ENCODE measurements around the gene IFIH1.

Gene IFIH1

GRCh38 chr2:162234620-162235462 is 83.6 kb downstream of the IFIH1 start:
- no peaks in the 10 kb centered on the region for H3K4me1 ChIP-seq (ENCODE audit: insufficient read depth, low read length)
- H3K4me3 ChIP-seq (ENCODE audit: low read length) = no peak overlapping the region
- no peaks in the 10 kb centered on the region for H3K9me3 ChIP-seq (ENCODE audit: insufficient read depth, low read depth, low read length)
- H3K36me3 ChIP-seq (ENCODE audit: insufficient read depth, low read length) = no peaks in the 10 kb centered on the region
- no peak overlapping the region for H3K27ac ChIP-seq (ENCODE audit: low read depth, low read length)
- 95% methylated on average over 34 of the region's 38 CpGs for WGBS
- H3K27me3 ChIP-seq (ENCODE audit: insufficient read depth, low read length) = no peaks in the 10 kb centered on the region
- no peak overlapping the region for H3K9ac ChIP-seq (ENCODE audit: low read depth, low read length)

DNA sequence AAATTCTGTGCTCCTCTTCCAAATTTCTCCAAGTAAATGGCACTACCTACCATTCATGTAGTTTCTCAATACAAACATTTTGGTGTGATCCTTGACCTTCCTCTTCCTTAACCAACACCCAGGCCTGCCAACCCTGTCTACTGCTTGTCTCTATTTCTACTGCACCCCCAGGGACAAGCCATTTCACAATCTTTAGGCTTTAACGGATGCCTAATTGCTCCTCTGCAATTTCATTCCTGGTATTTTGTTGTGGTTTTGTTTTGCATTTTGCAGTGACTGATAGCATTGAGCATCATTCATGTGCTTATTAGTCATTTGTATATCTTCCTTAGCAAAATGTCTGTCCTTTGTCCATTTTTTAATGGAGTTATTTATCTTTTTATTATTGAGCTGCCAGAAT is 85.3 kb downstream of the IFIH1 start:
- H3K9ac ChIP-seq (ENCODE audit: low read depth, low read length) = no peak overlapping the region
- H3K27ac ChIP-seq (ENCODE audit: low read depth, low read length) = no peak overlapping the region
- H3K36me3 ChIP-seq (ENCODE audit: insufficient read depth, low read length) = no peaks in the 10 kb centered on the region
- no peak overlapping the region for H3K4me3 ChIP-seq (ENCODE audit: low read length)
- H3K4me1 ChIP-seq (ENCODE audit: insufficient read depth, low read length) = no peaks in the 10 kb centered on the region
- H3K27me3 ChIP-seq (ENCODE audit: insufficient read depth, low read length) = no peaks in the 10 kb centered on the region
- 89% methylated on average over 1 of the region's 1 CpG for WGBS
- no peaks in the 10 kb centered on the region for H3K9me3 ChIP-seq (ENCODE audit: insufficient read depth, low read depth, low read length)

DNA sequence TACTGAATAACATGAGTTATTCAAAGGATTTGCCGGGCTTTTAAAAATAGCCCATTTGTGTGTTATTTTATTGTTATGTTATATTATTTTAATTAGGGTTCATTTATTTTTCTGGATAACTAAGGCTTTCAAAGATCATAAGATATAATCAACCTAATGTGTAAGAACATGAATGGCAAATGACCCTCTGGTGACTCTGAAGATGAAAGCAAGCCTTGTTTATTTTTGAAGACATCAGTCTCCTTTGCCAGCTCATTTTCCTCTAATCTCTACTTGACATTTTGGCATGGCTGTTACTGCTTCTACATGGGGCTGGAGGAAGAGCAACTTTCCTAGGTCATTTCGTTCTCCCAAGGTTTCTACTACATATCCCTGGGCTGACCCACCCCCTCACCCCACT is 85.8 kb downstream of the IFIH1 start:
- Histone ChIP-seq H3K4me1 (ENCODE audit: insufficient read depth, low read length) (no peaks in the 10 kb centered on the region), H3K36me3 (ENCODE audit: insufficient read depth, low read length) (no peaks in the 10 kb centered on the region), H3K9me3 (ENCODE audit: insufficient read depth, low read depth, low read length) (no peaks in the 10 kb centered on the region), H3K9ac (ENCODE audit: low read depth, low read length) (no peak overlapping the region), H3K4me3 (ENCODE audit: low read length) (no peak overlapping the region), H3K27ac (ENCODE audit: low read depth, low read length) (no peak overlapping the region), H3K27me3 (ENCODE audit: insufficient read depth, low read length) (no peaks in the 10 kb centered on the region)
- 86% methylated on average over 1 of the region's 2 CpGs for WGBS

DNA sequence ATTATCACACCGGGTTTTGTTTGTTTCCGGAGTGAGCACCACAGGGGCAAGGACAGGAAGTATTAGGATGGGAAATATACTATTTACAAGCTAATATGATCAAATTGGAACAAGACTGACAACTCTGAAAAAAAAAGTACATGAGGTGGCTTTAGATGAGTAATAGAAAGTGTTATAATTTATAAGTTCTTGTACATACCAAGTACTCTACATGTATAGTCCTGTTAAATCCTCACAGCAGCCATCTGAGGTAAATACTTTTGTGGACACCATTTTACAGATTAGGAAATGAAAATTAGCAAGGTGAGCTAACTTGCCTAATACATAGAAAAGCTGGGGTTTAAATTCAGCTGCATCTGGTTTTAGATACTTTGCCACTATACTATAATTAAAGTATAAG is 86.5 kb downstream of the IFIH1 start:
- Histone ChIP-seq H3K36me3 (ENCODE audit: insufficient read depth, low read length) (no peaks in the 10 kb centered on the region), H3K9me3 (ENCODE audit: insufficient read depth, low read depth, low read length) (no peaks in the 10 kb centered on the region), H3K4me1 (ENCODE audit: insufficient read depth, low read length) (no peaks in the 10 kb centered on the region), H3K4me3 (ENCODE audit: low read length) (no peak overlapping the region), H3K9ac (ENCODE audit: low read depth, low read length) (no peak overlapping the region), H3K27me3 (ENCODE audit: insufficient read depth, low read length) (no peaks in the 10 kb centered on the region), H3K27ac (ENCODE audit: low read depth, low read length) (no peak overlapping the region)
- WGBS = 82% methylated on average over 2 of the region's 2 CpGs

- WGBS = 100% methylated on average over 1 of the region's 1 CpG
- Histone ChIP-seq H3K27me3 (ENCODE audit: insufficient read depth, low read length) (no peaks in the 10 kb centered on the region), H3K9me3 (ENCODE audit: insufficient read depth, low read depth, low read length) (no peaks in the 10 kb centered on the region), H3K4me3 (ENCODE audit: low read length) (no peak overlapping the region), H3K4me1 (ENCODE audit: insufficient read depth, low read length) (no peaks in the 10 kb centered on the region), H3K36me3 (ENCODE audit: insufficient read depth, low read length) (no peaks in the 10 kb centered on the region), H3K27ac (ENCODE audit: low read depth, low read length) (no peak overlapping the region), H3K9ac (ENCODE audit: low read depth, low read length) (no peak overlapping the region)
Observed at GRCh38 chr2:162230761-162231160, 87.7 kb downstream of the IFIH1 start.

DNA sequence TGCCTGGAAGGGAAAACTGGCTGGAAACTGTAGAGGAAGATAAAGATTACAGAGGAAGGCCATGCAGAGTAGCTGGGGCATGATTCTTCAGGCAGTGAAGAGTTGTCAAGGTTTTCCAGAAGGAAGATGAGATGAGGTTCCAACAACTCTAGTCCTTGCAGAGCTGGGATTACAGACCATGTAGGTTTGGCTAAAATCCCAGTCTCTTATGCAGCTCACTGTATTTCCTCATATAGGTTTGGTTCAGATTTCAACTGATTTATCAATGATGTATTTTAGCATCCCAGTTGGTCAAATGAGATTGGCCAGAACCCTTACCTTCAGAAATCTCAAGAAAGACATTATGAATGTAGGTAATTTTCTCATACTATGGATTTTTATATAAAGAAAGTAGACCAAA is 91.6 kb downstream of the IFIH1 start:
- H3K4me1 ChIP-seq (ENCODE audit: insufficient read depth, low read length) = no peaks in the 10 kb centered on the region
- H3K27ac ChIP-seq (ENCODE audit: low read depth, low read length) = no peak overlapping the region
- no peaks in the 10 kb centered on the region for H3K36me3 ChIP-seq (ENCODE audit: insufficient read depth, low read length)
- H3K9me3 ChIP-seq (ENCODE audit: insufficient read depth, low read depth, low read length) = no peaks in the 10 kb centered on the region
- no peaks in the 10 kb centered on the region for H3K27me3 ChIP-seq (ENCODE audit: insufficient read depth, low read length)
- H3K9ac ChIP-seq (ENCODE audit: low read depth, low read length) = no peak overlapping the region
- H3K4me3 ChIP-seq (ENCODE audit: low read length) = no peak overlapping the region

DNA sequence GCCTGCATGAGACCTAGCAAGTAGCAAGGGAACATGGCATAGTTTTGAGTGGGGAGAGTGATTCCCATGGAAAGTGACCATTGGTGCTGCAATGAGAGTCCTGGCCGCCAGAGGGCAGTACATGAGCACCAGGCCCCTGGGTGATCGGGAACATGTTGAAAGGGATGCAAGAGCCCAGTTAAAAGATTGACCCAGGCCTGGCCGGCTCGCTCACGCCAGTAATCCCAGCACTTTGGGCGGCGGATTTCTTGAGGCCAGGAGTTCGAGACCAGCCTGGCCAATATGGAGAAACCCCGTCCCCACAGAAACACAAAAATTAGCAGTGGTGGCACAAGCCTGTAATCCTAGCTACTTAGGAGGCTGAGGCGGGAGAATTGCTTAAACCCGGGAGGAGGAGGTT is 97.4 kb downstream of the IFIH1 start:
- H3K27ac ChIP-seq (ENCODE audit: low read depth, low read length) = no peak overlapping the region
- H3K4me3 ChIP-seq (ENCODE audit: low read length) = no peak overlapping the region
- no peak overlapping the region for H3K9ac ChIP-seq (ENCODE audit: low read depth, low read length)
- no peaks in the 10 kb centered on the region for H3K36me3 ChIP-seq (ENCODE audit: insufficient read depth, low read length)
- no peaks in the 10 kb centered on the region for H3K9me3 ChIP-seq (ENCODE audit: insufficient read depth, low read depth, low read length)
- H3K27me3 ChIP-seq (ENCODE audit: insufficient read depth, low read length) = no peaks in the 10 kb centered on the region
- WGBS = 42% methylated on average over 11 of the region's 11 CpGs
- no peaks in the 10 kb centered on the region for H3K4me1 ChIP-seq (ENCODE audit: insufficient read depth, low read length)

DNA sequence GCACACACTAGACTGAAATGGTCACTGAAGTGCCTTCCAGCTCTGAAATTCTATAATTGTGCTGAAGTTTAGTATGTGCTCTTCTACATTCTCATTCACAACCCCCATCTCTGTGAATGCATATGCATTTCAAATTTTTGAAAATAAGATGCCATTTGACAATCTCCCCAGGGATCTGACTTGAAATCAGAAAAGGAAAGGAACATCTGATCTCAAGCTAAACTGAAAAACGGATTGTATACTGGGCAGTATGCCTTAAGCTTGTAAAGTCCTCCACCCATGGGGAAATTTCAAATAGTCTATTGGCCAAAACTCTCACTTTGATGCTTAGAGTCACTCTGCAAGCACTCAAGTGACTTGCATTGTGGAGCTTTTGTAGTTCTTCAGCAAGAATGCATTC is 98.1 kb downstream of the IFIH1 start:
- 85% methylated on average over 1 of the region's 1 CpG for WGBS
- Histone ChIP-seq H3K36me3 (ENCODE audit: insufficient read depth, low read length) (no peaks in the 10 kb centered on the region), H3K4me1 (ENCODE audit: insufficient read depth, low read length) (no peaks in the 10 kb centered on the region), H3K9me3 (ENCODE audit: insufficient read depth, low read depth, low read length) (no peaks in the 10 kb centered on the region), H3K27me3 (ENCODE audit: insufficient read depth, low read length) (no peaks in the 10 kb centered on the region), H3K9ac (ENCODE audit: low read depth, low read length) (no peak overlapping the region), H3K27ac (ENCODE audit: low read depth, low read length) (no peak overlapping the region), H3K4me3 (ENCODE audit: low read length) (no peak overlapping the region)

DNA sequence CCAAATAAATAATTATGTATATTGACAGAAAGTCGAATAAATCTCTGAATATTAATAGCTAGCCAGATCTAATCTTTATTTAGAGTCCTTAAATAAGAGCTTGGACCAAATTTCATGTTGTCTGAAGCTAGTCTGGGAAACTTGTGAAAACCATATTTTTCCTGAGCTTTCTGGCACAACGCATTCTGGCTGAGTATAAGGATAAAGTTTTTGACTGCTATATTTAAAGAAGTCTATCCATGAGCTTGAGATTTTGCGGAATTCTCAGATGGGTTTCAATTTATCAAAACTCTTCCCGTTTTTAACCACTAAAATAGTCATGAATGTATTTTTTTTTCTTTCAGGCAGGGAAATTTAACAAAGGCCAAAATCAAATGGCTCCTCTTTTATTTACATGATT is 99.1 kb downstream of the IFIH1 start:
- H3K4me3 ChIP-seq (ENCODE audit: low read length) = no peak overlapping the region
- H3K27ac ChIP-seq (ENCODE audit: low read depth, low read length) = no peak overlapping the region
- WGBS = 75% methylated on average over 1 of the region's 4 CpGs
- no peak overlapping the region for H3K9ac ChIP-seq (ENCODE audit: low read depth, low read length)
- H3K9me3 ChIP-seq (ENCODE audit: insufficient read depth, low read depth, low read length) = no peaks in the 10 kb centered on the region
- no peaks in the 10 kb centered on the region for H3K4me1 ChIP-seq (ENCODE audit: insufficient read depth, low read length)
- no peaks in the 10 kb centered on the region for H3K27me3 ChIP-seq (ENCODE audit: insufficient read depth, low read length)
- no peaks in the 10 kb centered on the region for H3K36me3 ChIP-seq (ENCODE audit: insufficient read depth, low read length)

DNA sequence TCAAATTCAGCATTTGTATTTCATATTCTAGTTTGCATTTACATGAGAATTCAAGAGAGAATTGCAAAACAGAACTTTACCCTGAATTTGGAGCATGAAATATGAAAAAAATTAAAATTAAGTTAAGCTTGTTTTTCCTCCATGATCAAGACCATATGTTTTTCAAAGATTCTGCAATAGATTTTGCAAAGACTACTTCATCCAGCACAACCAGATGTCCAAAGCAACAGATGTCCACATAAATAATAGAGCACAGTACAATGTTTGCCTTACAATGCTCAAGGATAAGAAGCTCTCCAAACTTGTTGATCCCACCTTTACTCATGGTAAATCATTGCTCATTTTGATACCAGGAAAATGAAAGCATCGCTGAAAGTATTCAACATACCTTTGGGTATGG is 100.9 kb downstream of the IFIH1 start:
- 91% methylated on average over 1 of the region's 1 CpG for WGBS
- Histone ChIP-seq H3K9ac (ENCODE audit: low read depth, low read length) (no peak overlapping the region), H3K9me3 (ENCODE audit: insufficient read depth, low read depth, low read length) (no peaks in the 10 kb centered on the region)

More for the DNA sequence above, 100.9 kb downstream of the IFIH1 start:
- no peak overlapping the region for H3K27ac ChIP-seq (ENCODE audit: low read depth, low read length)
- H3K36me3 ChIP-seq (ENCODE audit: insufficient read depth, low read length) = no peaks in the 10 kb centered on the region
- no peak overlapping the region for H3K4me3 ChIP-seq (ENCODE audit: low read length)
- H3K27me3 ChIP-seq (ENCODE audit: insufficient read depth, low read length) = no peaks in the 10 kb centered on the region
- no peaks in the 10 kb centered on the region for H3K4me1 ChIP-seq (ENCODE audit: insufficient read depth, low read length)

Data from HUES64 (cell line).